GM12891 (cell line): ENCODE results near the gene SPC24.
A peak's percentile ranks its signal among the peaks of the same experiment; 100 is the strongest.

Experiments
- DNase-seq: peaks from one replicate; pipeline ENCODE4 v3.0.0; 2011; ENCODE audit warnings: low spot score; ENCODE audit not compliant: insufficient read length
- FAIRE-seq: peaks from 2 replicates; lab custom pipeline; 2011; peaks lifted over from hg19 to GRCh38; lab: Jason Lieb, UNC
- PAX5 ChIP-seq: IDR thresholded peaks from 2 replicates; pipeline ENCODE4 v1.6.1; 2011; ENCODE audit warnings: low read length, moderate library complexity, mild to moderate bottlenecking; ENCODE audit not compliant: insufficient read depth, severe bottlenecking
- POLR2A ChIP-seq: IDR thresholded peaks from 2 replicates; pipeline ENCODE4 v1.6.1; 2011; ENCODE audit warnings: low read depth, low read length, control low read depth
- POLR2AphosphoS5 ChIP-seq: IDR thresholded peaks from 2 replicates; pipeline ENCODE4 v1.6.1; 2011; ENCODE audit warnings: low read depth, low read length, control low read depth
- POU2F2 ChIP-seq: IDR thresholded peaks from 2 replicates; pipeline ENCODE4 v1.6.1; 2011; ENCODE audit warnings: low read depth, mild to moderate bottlenecking, control low read depth, low read length, moderate library complexity
- SPI1 ChIP-seq: IDR thresholded peaks from 2 replicates; pipeline ENCODE4 v1.6.1; 2011; ENCODE audit warnings: low read depth, low read length, control low read depth
- TAF1 ChIP-seq: IDR thresholded peaks from 2 replicates; pipeline ENCODE4 v1.6.1; 2011; ENCODE audit warnings: low read depth, low read length, control low read depth

The SPC24 gene

GRCh38 chr19:11198769-11199424 is 43.3 kb upstream of the SPC24 start:
- no peak for DNase-seq
- no peak for TF ChIP-seq SPI1
- TF ChIP-seq POU2F2: no peak
- TF ChIP-seq TAF1: no peak
- no peak for TF ChIP-seq POLR2AphosphoS5
- TF ChIP-seq POLR2A: no peak
- TF ChIP-seq PAX5: no peak
- FAIRE-seq: no peak

- no peak for FAIRE-seq
- TF ChIP-seq SPI1: no peak
- TF ChIP-seq POLR2A: no peak
- no peak for TF ChIP-seq POLR2AphosphoS5
- TF ChIP-seq POU2F2: no peak
- TF ChIP-seq TAF1: no peak
- TF ChIP-seq PAX5: no peak
- no peak for DNase-seq
Observed at GRCh38 chr19:11198175-11198534, 42.6 kb upstream of the SPC24 start.

- FAIRE-seq (peak; percentile 96), DNase-seq (peak; percentile 98)
- TF ChIP-seq POLR2A (no peak), POU2F2 (no peak), SPI1 (no peak), POLR2AphosphoS5 (no peak), TAF1 (no peak), PAX5 (no peak)
Observed at GRCh38 chr19:11197291-11198174, 42.0 kb upstream of the SPC24 start, which contains the start of gene KANK2. TSS of gene KANK2 (minus strand) at chr19:11197545. CDS start at chr19:11194511, 3,034 bp downstream.

GRCh38 chr19:11196406-11197287 is 41.1 kb upstream of the SPC24 start:
- DNase-seq (no peak), FAIRE-seq (no peak)
- TF ChIP-seq POLR2A (no peak), POLR2AphosphoS5 (no peak), TAF1 (no peak), POU2F2 (no peak), PAX5 (no peak), SPI1 (no peak)

GRCh38 chr19:11195681-11196080 is 40.1 kb upstream of the SPC24 start:
- TF ChIP-seq POLR2A: no peak
- no peak for TF ChIP-seq TAF1
- TF ChIP-seq SPI1: no peak
- TF ChIP-seq POU2F2: no peak
- TF ChIP-seq PAX5: no peak
- no peak for TF ChIP-seq POLR2AphosphoS5
- no peak for DNase-seq
- FAIRE-seq: no peak

- DNase-seq (no peak), FAIRE-seq (peak; percentile 13)
- TF ChIP-seq SPI1 (no peak), TAF1 (no peak), POLR2A (no peak), POLR2AphosphoS5 (no peak), PAX5 (no peak), POU2F2 (no peak)
Observed at GRCh38 chr19:11194656-11195558, 39.3 kb upstream of the SPC24 start.

- FAIRE-seq: no peak
- no peak for DNase-seq
- no peak for TF ChIP-seq POLR2A
- TF ChIP-seq SPI1: no peak
- TF ChIP-seq POLR2AphosphoS5: no peak
- TF ChIP-seq POU2F2: no peak
- TF ChIP-seq PAX5: no peak
- TF ChIP-seq TAF1: no peak
Observed at GRCh38 chr19:11194173-11194572, 38.6 kb upstream of the SPC24 start.
